Measurements from ENCODE around the gene FANCC.

GRCh38 chr9:95127249-95128176 is 190.0 kb downstream of the FANCC start:
- TF ChIP-seq CTCF (conservative IDR thresholded peaks at IDR 0.05) (peak; percentile 99), ZFX (IDR thresholded peaks at IDR 0.05) (no peak)

All from C4-2B (cell line).